SK-N-SH (cell line): ENCODE measurements around the gene REM1. TPM values are rescaled to one million over a fixed set of nuclear protein-coding genes. Genes with fewer than 3 reads are reported as not detected.
A peak's percentile ranks its signal among the peaks of the same experiment; 100 is the strongest.

Experiments used
- CTCF ChIA-PET: fragments of 300-600, 350-600 bp; formaldehyde crosslinking; extraction: SDS; loops from one replicate; lab custom pipeline; 2021; lab: Yijun Ruan, JAX
- POLR2A ChIA-PET: fragments of 350-600 bp; sonication (Branson Sonifier 250); formaldehyde crosslinking; extraction: SDS; loops from one replicate; lab custom pipeline; 2020; ENCODE audit warnings: antibody characterized with exemption, inconsistent platforms; lab: Yijun Ruan, JAX
- DNase-seq: peaks from one replicate; pipeline ENCODE4 v3.0.0; 2012
- H2AFZ ChIP-seq: fragments of 200-600 bp; sonication (generic); 2 replicates; pipeline ENCODE4 v1.8.1; 2016; ENCODE audit warnings: antibody characterized with exemption, mild to moderate bottlenecking, low read depth
- H3F3A ChIP-seq: fragments of 200-600 bp; sonication (generic); replicated peaks from 2 replicates; pipeline ENCODE3; 2016; ENCODE audit warnings: antibody characterized with exemption, mild to moderate bottlenecking; ENCODE audit not compliant: insufficient read depth
- H3K27ac ChIP-seq, 2 experiments: fragments of 200-500 bp in 1 of 2; fragments of 200-600 bp in 1 of 2; sonication (Bioruptor generic) in 1 of 2; sonication (generic), shearing (Covaris generic) in 1 of 2; 2 replicates each; pipeline versions ENCODE4 v1.5.1 to v1.6.1; 2014 to 2016; ENCODE audit warnings: low read depth in 2 of 2, inconsistent platforms in 1 of 2, low read length in 1 of 2, mild to moderate bottlenecking in 1 of 2, mixed read lengths in 1 of 2
- H3K27me3 ChIP-seq: fragments of 200-600 bp; sonication (generic), shearing (Covaris generic); 2 replicates; pipeline ENCODE4 v1.6.1; 2016; ENCODE audit warnings: mixed run types; ENCODE audit not compliant: insufficient read depth
- H3K36me3 ChIP-seq, 2 experiments: fragments of 200-500 bp in 1 of 2; fragments of 200-600 bp in 1 of 2; sonication (Bioruptor generic) in 1 of 2; sonication (generic) in 1 of 2; replicated peaks in 1 of 2; 2 replicates each; pipeline versions ENCODE3 to v1.5.1; 2014 to 2016; ENCODE audit warnings: low read length in 1 of 2, mild to moderate bottlenecking in 1 of 2; ENCODE audit not compliant: insufficient read depth in 2 of 2, control insufficient read depth in 1 of 2
- H3K4me1 ChIP-seq, 2 experiments: fragments of 200-500 bp in 1 of 2; fragments of 200-600 bp in 1 of 2; sonication (Bioruptor generic) in 1 of 2; sonication (generic), shearing (Covaris generic) in 1 of 2; 2 replicates each; pipeline versions ENCODE4 v1.5.1 to v1.6.1; 2014 to 2016; ENCODE audit warnings: low read depth in 1 of 2, low read length in 1 of 2, mixed run types in 1 of 2; ENCODE audit not compliant: insufficient read depth in 2 of 2, control insufficient read depth in 1 of 2
- H3K4me2 ChIP-seq: fragments of 200-600 bp; sonication (generic), shearing (Covaris generic); 2 replicates; pipeline ENCODE4 v1.6.1; 2017; ENCODE audit warnings: mixed run types
- H3K4me3 ChIP-seq, 2 experiments: fragments of 200-500 bp in 1 of 2; fragments of 200-600 bp in 1 of 2; sonication (Bioruptor generic) in 1 of 2; sonication (generic), shearing (Covaris generic) in 1 of 2; 2 replicates each; pipeline versions ENCODE4 v1.5.1 to v1.8.1; 2014 to 2016; ENCODE audit warnings: low read depth in 2 of 2, inconsistent platforms in 1 of 2, low read length in 1 of 2, mild to moderate bottlenecking in 1 of 2, mixed read lengths in 1 of 2, moderate library complexity in 1 of 2
- H3K79me2 ChIP-seq: fragments of 200-600 bp; sonication (generic); 2 replicates; pipeline ENCODE4 v1.8.1; 2017; ENCODE audit warnings: mild to moderate bottlenecking; ENCODE audit not compliant: insufficient read depth
- H3K9ac ChIP-seq: fragments of 200-600 bp; sonication (generic); 2 replicates; pipeline ENCODE4 v1.6.1; 2017; ENCODE audit warnings: mixed run types
- H3K9me2 ChIP-seq: fragments of 200-600 bp; sonication (generic); 2 replicates; pipeline ENCODE4 v1.6.1; 2017; ENCODE audit warnings: mixed run types
- H3K9me3 ChIP-seq: fragments of 200-600 bp; sonication (generic); 2 replicates; pipeline ENCODE4 v1.6.1; 2017; ENCODE audit warnings: mixed run types, mild to moderate bottlenecking, moderate library complexity
- H4K20me1 ChIP-seq: fragments of 200-600 bp; sonication (generic); 2 replicates; pipeline ENCODE4 v1.6.1; 2017; ENCODE audit warnings: mild to moderate bottlenecking, mixed run types; ENCODE audit not compliant: insufficient read depth
- CHD2 ChIP-seq: fragments of 150-350 bp; IDR thresholded peaks from 2 replicates; pipeline ENCODE4 v1.6.1; 2018; ENCODE audit warnings: low read length; ENCODE audit not compliant: partially characterized antibody
- EZH2phosphoT487 ChIP-seq: fragments of 200-600 bp; sonication (generic); IDR thresholded peaks from 2 replicates; pipeline ENCODE4 v1.6.1; 2017; ENCODE audit warnings: low read depth, mixed run types, mild to moderate bottlenecking, antibody characterized with exemption, moderate library complexity, borderline replicate concordance
- FOSL2 ChIP-seq: IDR thresholded peaks from 2 replicates; pipeline ENCODE4 v1.4.0; 2012; ENCODE audit warnings: low read depth, mild to moderate bottlenecking, moderate library complexity, borderline replicate concordance
- FOXJ3 ChIP-seq: sonication (generic); formaldehyde crosslinking; IDR thresholded peaks from 2 replicates; pipeline ENCODE4 v1.5.1; 2020; ENCODE audit warnings: mild to moderate bottlenecking, missing genetic modification reagents
- FOXM1 ChIP-seq: IDR thresholded peaks from 2 replicates; pipeline ENCODE4 v1.4.0; 2012; ENCODE audit warnings: low read depth, mild to moderate bottlenecking
- MXI1 ChIP-seq: IDR thresholded peaks from 2 replicates; pipeline ENCODE4 v1.6.1; 2012; ENCODE audit warnings: mild to moderate bottlenecking, low read depth, low read length, improper control_type of control experiment
- NFIC ChIP-seq: IDR thresholded peaks from 2 replicates; pipeline ENCODE4 v1.4.0; 2012; ENCODE audit warnings: borderline replicate concordance
- PBX3 ChIP-seq: IDR thresholded peaks from 2 replicates; pipeline ENCODE4; 2012
- RAD21 ChIP-seq: IDR thresholded peaks from 2 replicates; pipeline ENCODE4 v1.6.1; 2012; ENCODE audit warnings: mild to moderate bottlenecking, low read length
- SIN3A ChIP-seq: IDR thresholded peaks from 2 replicates; pipeline ENCODE4 v1.6.1; 2012; ENCODE audit warnings: low read depth, mild to moderate bottlenecking, low read length, moderate library complexity, borderline replicate concordance
- SMC3 ChIP-seq: IDR thresholded peaks from 2 replicates; pipeline ENCODE4 v1.6.1; 2012; ENCODE audit warnings: low read depth, low read length, improper control_type of control experiment
- TCF12 ChIP-seq: IDR thresholded peaks from 2 replicates; pipeline ENCODE4 v1.4.0; 2012
- USF2 ChIP-seq: fragments of 150-350 bp; IDR thresholded peaks from 2 replicates; pipeline ENCODE4 v1.6.1; 2017; ENCODE audit warnings: antibody characterized with exemption, low read length, low read depth, borderline replicate concordance
- YY1 ChIP-seq: IDR thresholded peaks from 2 replicates; pipeline ENCODE4 v1.4.0; 2012; ENCODE audit warnings: low read depth, mild to moderate bottlenecking
- ZBTB33 ChIP-seq: IDR thresholded peaks from 2 replicates; pipeline ENCODE4 v1.4.0; 2012; ENCODE audit warnings: low read depth, borderline replicate concordance
- WGBS: methylation state at CpG from one replicate; pipeline ENCODE4 v1.1.6; 2017; ENCODE audit warnings: low lambda C conversion rate; 5-methylcytosine and 5-hydroxymethylcytosine counted together
- polyA plus RNA-seq, 3 experiments: library from polyadenylated mRNA; depleted of rRNA; stranded (reverse); fragments of >200 nt; gene quantifications; 2 replicates each; pipeline ENCODE4 v1.2.3, GENCODE V29; 2012
- TF ChIP-seq, protein P1 (sequence below): fragments of 200-600 bp; sonication (generic); IDR thresholded peaks from 2 replicates; pipeline ENCODE4 v1.6.1; 2017; ENCODE audit warnings: antibody characterized with exemption, mild to moderate bottlenecking, moderate library complexity
- TF ChIP-seq, protein P2 (sequence below): IDR thresholded peaks from 2 replicates; pipeline ENCODE4 v1.4.0; 2012; ENCODE audit warnings: low read depth, borderline replicate concordance
- TF ChIP-seq, protein P3 (sequence below): IDR thresholded peaks from 2 replicates; pipeline ENCODE4 v1.4.0; 2012; ENCODE audit warnings: low read depth

Gene REM1
- polyA plus RNA-seq, 1 of the 3 experiments (the other 2 are of a cell fraction), result 7.1 TPM

GRCh38 chr20:31484001-31484400 lies 8.9 kb downstream of the REM1 start:
- H2AFZ ChIP-seq, result no peak overlapping the region

More at GRCh38 chr20:31484001-31484400, 8.9 kb downstream of the REM1 start:
- ChIA-PET POLR2A (no interaction called here), CTCF (interaction anchor here (4.1 kb wide), 1 partner anchor 19 kb away, joined by 31 read pairs; no protein-coding TSS in a partner anchor)
- peak; percentile 43 for DNase-seq
- Histone ChIP-seq H3K36me3 (no peaks in the 10 kb centered on the region), H3K79me2 (no peaks in the 10 kb centered on the region), H3K4me3 (no peak overlapping the region), H3K4me1 (peaks cover 0 to 5% of the 10 kb centered on the region in 2 experiments; a peak in 2 of 4 replicates), H3F3A (peaks cover 10% of the 10 kb centered on the region), H3K9ac (no peak overlapping the region), H3K4me2 (no peak overlapping the region), H3K9me3 (no peaks in the 10 kb centered on the region), H4K20me1 (no peaks in the 10 kb centered on the region), H3K9me2 (no peaks in the 10 kb centered on the region), H3K27me3 (no peaks in the 10 kb centered on the region)
- 72% methylated on average over 20 of the region's 36 CpGs for WGBS
- TF ChIP-seq FOSL2 (no peak), USF2 (no peak), NFIC (no peak), FOXM1 (no peak), EZH2phosphoT487 (no peak), CHD2 (no peak), RAD21 (no peak), SIN3A (no peak), YY1 (no peak), MXI1 (no peak), ZBTB33 (no peak), FOXJ3 (CRISPR knock-in tag) (no peak), PBX3 (no peak), TCF12 (no peak), SMC3 (no peak)
- TF ChIP-seq, protein P1, sequence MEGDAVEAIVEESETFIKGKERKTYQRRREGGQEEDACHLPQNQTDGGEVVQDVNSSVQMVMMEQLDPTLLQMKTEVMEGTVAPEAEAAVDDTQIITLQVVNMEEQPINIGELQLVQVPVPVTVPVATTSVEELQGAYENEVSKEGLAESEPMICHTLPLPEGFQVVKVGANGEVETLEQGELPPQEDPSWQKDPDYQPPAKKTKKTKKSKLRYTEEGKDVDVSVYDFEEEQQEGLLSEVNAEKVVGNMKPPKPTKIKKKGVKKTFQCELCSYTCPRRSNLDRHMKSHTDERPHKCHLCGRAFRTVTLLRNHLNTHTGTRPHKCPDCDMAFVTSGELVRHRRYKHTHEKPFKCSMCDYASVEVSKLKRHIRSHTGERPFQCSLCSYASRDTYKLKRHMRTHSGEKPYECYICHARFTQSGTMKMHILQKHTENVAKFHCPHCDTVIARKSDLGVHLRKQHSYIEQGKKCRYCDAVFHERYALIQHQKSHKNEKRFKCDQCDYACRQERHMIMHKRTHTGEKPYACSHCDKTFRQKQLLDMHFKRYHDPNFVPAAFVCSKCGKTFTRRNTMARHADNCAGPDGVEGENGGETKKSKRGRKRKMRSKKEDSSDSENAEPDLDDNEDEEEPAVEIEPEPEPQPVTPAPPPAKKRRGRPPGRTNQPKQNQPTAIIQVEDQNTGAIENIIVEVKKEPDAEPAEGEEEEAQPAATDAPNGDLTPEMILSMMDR, result no peak
- TF ChIP-seq, protein P2, sequence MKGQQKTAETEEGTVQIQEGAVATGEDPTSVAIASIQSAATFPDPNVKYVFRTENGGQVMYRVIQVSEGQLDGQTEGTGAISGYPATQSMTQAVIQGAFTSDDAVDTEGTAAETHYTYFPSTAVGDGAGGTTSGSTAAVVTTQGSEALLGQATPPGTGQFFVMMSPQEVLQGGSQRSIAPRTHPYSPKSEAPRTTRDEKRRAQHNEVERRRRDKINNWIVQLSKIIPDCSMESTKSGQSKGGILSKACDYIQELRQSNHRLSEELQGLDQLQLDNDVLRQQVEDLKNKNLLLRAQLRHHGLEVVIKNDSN, result no peak
- TF ChIP-seq, protein P3, sequence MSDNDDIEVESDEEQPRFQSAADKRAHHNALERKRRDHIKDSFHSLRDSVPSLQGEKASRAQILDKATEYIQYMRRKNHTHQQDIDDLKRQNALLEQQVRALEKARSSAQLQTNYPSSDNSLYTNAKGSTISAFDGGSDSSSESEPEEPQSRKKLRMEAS, result no peak
- TF ChIP-seq, all 33 proteins: peak for 0
- H3K27ac ChIP-seq, result no peak overlapping the region; a peak in 1 of 4 replicates
